Neutrophil (primary cell): Measurements from ENCODE around the gene TNFAIP3.

Experiments
- H3K27ac ChIP-seq: fragments of 200-600 bp; sonication (generic); 2 replicates; pipeline ENCODE4 v1.5.1; 2016; ENCODE audit warnings: mild to moderate bottlenecking, moderate library complexity
- H3K27me3 ChIP-seq: fragments of 200-600 bp; sonication (generic); 2 replicates; pipeline ENCODE4 v1.6.0; 2016; ENCODE audit warnings: mild to moderate bottlenecking
- H3K36me3 ChIP-seq: fragments of 200-600 bp; sonication (generic); 2 replicates; pipeline ENCODE4 v1.5.1; 2017
- H3K4me1 ChIP-seq, 2 experiments: fragments of 200-600 bp in 1 of 2; sonication (generic) in 1 of 2; 1 replicate in 1 of 2; 2 replicates in 1 of 2; pipeline versions ENCODE4 v1.5.1 to v1.6.1; 2013 to 2016; ENCODE audit warnings: low read depth in 1 of 2, low read length in 1 of 2, mild to moderate bottlenecking in 1 of 2, moderate library complexity in 1 of 2; ENCODE audit not compliant: control insufficient read depth in 1 of 2, insufficient read depth in 1 of 2
- H3K4me3 ChIP-seq, 2 experiments: fragments of 200-600 bp in 1 of 2; sonication (generic) in 1 of 2; 1 replicate in 1 of 2; 2 replicates in 1 of 2; pipeline ENCODE4 v1.5.1; 2013 to 2016; ENCODE audit warnings: low read depth in 1 of 2, low read length in 1 of 2, mild to moderate bottlenecking in 1 of 2, moderate library complexity in 1 of 2
- H3K9me3 ChIP-seq: fragments of 200-600 bp; sonication (generic); 2 replicates; pipeline ENCODE4 v1.5.1; 2016
- CTCF ChIP-seq: fragments of 200-600 bp; sonication (generic); IDR thresholded peaks from 2 replicates; pipeline ENCODE4 v1.5.1; 2016; ENCODE audit warnings: antibody characterized with exemption

TNFAIP3 gene

DNA sequence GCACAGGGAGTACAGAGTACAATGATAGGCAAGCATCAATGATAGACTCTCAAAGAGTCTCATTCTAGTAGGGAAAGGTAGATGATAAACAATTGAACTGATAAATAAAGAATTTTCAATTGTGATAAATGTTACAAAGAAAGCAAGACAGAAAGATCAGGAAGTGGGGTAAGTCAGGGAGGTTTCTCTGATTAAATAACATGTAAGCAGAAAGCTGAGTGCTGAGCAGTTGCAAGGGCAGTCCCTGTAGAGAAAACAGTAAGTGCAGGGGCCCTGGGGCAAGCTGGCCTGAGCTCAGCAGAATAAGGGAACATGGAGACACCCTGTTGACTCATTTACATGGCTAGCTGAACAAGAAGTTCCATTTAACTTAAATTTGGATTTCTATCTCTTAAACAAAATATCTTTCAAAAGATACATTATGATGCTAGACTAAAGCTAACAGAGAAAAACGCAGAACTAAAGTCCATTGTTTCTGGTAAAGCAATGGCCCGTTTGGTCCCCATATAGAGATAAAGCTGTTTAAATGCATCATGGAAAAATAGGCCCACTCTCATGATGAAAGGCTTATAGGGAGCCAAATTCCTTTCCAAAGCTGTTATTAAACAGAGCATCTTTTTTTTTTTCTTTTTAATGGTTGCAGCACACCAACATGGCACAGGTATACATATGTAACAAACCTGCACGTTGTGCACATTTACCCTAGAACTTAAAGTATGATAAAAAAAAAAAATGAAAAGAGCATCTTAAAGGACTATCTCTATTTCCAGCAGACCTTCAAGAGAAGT, 5.3 kb upstream of the TNFAIP3 start:
- Histone ChIP-seq H3K9me3 (no peaks in the 10 kb centered on the region), H3K36me3 (no peaks in the 10 kb centered on the region), H3K4me3 (no peak overlapping the region), H3K27me3 (no peaks in the 10 kb centered on the region), H3K4me1 (peaks cover 10 to 18% of the 10 kb centered on the region in 2 experiments), H3K27ac (no peak overlapping the region)
- no peak for TF ChIP-seq CTCF

- H3K4me1 ChIP-seq: peaks cover 10 to 18% of the 10 kb centered on the region in 2 experiments
- H3K36me3 ChIP-seq: no peaks in the 10 kb centered on the region
- no peak for TF ChIP-seq CTCF
- no peaks in the 10 kb centered on the region for H3K27me3 ChIP-seq
- no peaks in the 10 kb centered on the region for H3K9me3 ChIP-seq
- no peak overlapping the region for H3K27ac ChIP-seq
- H3K4me3 ChIP-seq: no peak overlapping the region
Observed at GRCh38 chr6:137862419-137863090, 4.5 kb upstream of the TNFAIP3 start.

DNA sequence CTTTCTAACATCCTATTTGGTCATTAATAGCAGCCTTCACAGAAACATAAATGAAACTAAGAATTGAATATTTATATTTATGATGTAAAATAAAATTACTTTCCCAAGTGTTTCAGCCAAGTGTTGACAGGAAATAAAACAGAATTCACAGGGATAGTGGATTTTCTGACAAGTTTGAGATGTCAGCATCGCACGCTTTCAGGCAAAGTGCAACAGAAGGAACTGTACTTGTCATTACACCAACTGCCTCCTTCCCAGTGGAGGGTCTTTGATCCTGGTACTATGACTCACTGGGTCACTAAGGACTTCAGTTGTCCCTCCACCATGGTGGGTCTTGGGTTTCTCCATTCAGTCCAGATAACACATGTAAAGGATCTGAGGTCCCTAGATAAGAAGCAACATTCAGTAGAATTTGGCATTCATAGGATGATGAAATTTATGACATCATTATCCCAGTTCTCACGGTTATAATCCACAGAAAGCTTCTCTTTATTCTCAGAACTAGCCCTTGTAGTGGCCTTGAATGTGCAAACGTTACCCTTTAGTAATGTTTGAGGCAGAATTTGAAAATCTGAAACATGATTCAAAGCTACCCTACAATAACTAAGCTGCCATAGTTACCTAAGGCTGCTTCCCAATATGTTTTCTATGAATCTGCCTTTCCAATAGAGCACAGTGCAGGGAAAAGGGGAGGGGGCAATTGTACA, 3.8 kb upstream of the TNFAIP3 start:
- no peak for TF ChIP-seq CTCF
- H3K36me3 ChIP-seq: no peaks in the 10 kb centered on the region
- no peaks in the 10 kb centered on the region for H3K9me3 ChIP-seq
- H3K4me1 ChIP-seq: peaks cover 16 to 18% of the 10 kb centered on the region in 2 experiments
- H3K4me3 ChIP-seq: no peak overlapping the region
- H3K27me3 ChIP-seq: no peaks in the 10 kb centered on the region
- H3K27ac ChIP-seq: no peak overlapping the region

DNA sequence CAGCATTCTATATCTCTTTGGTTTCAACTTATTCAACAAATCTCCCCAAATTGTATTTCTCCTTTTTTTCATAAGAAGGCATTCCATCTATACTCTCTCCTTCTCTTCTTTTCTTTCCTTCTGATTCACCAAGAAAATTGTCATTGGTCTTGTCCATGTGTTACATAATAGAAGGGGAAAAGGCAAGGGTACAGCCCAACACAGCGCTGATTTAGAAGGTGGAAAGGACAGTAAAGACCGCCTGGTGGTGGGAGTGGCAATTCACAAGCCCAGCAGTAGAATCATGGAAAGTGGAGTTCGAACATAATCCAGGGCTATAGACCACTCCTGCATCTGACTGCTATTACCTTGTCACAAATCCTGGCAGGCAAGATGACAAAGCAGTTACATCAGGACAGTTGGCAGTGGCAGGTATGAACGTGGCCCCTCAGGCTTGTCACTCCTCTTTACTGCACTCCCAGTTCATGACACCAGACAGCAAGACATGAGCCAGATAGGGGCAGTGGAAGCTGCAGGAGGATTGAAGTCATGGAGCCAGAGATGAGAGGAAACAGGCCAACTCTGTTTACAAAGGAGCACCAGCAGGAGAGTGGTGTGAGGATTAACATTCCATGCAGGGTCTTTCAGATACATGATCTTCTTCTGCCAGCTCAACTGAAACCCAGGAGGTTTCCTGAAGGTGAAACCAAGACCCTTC, 2.1 kb upstream of the TNFAIP3 start:
- TF ChIP-seq CTCF: no peak
- no peaks in the 10 kb centered on the region for H3K27me3 ChIP-seq
- peak overlapping the region; percentile 97 for H3K27ac ChIP-seq
- no peaks in the 10 kb centered on the region for H3K9me3 ChIP-seq
- peaks cover 30 to 33% of the 10 kb centered on the region in 2 experiments for H3K4me1 ChIP-seq
- H3K36me3 ChIP-seq: no peaks in the 10 kb centered on the region
- H3K4me3 ChIP-seq: no peak overlapping the region

DNA sequence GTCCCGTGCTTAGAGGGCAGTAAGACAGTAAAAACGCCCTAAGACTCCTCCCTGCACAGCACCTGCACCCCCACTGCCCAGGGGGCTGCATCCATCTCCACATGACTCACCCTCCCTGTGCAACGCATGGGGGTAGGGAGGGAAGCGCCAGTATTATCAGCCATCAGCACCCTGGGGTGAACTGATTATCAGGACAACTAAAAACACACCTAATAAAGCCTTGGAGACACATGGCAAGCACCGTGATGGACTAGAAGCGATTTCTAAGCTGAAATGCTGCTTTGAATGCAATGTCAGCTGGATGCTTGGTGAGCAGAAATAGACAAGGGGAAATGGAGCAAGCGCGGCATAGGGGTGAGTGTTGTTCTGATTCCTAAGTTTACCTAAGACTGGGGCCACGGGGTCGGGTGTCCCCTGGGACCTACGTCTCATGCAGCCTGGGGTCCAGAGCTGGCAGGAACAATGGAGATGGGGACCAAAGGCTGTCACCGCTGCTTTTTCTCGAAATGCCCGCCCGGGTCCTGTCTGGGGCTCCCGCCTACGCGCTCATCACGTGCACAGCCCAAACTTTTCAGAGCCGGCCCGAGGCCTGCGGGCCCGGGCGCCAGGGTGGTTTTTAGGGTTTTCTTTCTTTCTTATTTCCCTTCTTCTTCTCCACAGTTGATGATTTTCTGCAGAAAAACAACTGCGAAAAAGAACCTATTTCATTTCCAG, 702 bp upstream of the TNFAIP3 start:
- Histone ChIP-seq H3K36me3 (peaks cover 3% of the 10 kb centered on the region), H3K27ac (peak overlapping the region; percentile 97), H3K27me3 (no peaks in the 10 kb centered on the region), H3K4me3 (peak overlapping the region; percentile 70 to 87), H3K9me3 (no peaks in the 10 kb centered on the region), H3K4me1 (peaks cover 44 to 46% of the 10 kb centered on the region in 2 experiments)
- no peak for TF ChIP-seq CTCF
